Osteoblast (primary cell): ENCODE results near the gene AKNAD1. TPM values are rescaled to one million over a fixed set of nuclear protein-coding genes. Genes with fewer than 3 reads are reported as not detected.

Source experiments
- DNase-seq: peaks from one replicate; pipeline ENCODE4 v3.0.0; 2011; ENCODE audit warnings: low spot score, mixed read lengths; ENCODE audit not compliant: insufficient read length; ENCODE audit errors: missing footprints
- H2AFZ ChIP-seq: 2 replicates; pipeline ENCODE4 v1.6.0; 2011; ENCODE audit warnings: mild to moderate bottlenecking, low read length
- H3K27ac ChIP-seq: 2 replicates; pipeline ENCODE4 v1.5.1; 2011; ENCODE audit warnings: mild to moderate bottlenecking, low read depth, low read length, moderate library complexity
- H3K27me3 ChIP-seq: 2 replicates; pipeline ENCODE4 v1.6.0; 2012; ENCODE audit warnings: mild to moderate bottlenecking, control low read depth, inconsistent platforms, low read length, moderate library complexity; ENCODE audit not compliant: insufficient read depth
- H3K36me3 ChIP-seq: 2 replicates; pipeline ENCODE4 v1.5.1; 2011; ENCODE audit warnings: mild to moderate bottlenecking, low read length, control low read depth, moderate library complexity; ENCODE audit not compliant: insufficient read depth
- H3K4me1 ChIP-seq: 2 replicates; pipeline ENCODE4 v1.5.1; 2011; ENCODE audit warnings: mild to moderate bottlenecking, low read length, control low read depth, moderate library complexity; ENCODE audit not compliant: insufficient read depth
- H3K4me2 ChIP-seq: 2 replicates; pipeline ENCODE4 v1.6.0; 2011; ENCODE audit warnings: mild to moderate bottlenecking, low read length; ENCODE audit not compliant: insufficient read depth
- H3K4me3 ChIP-seq: fragments of 200-600 bp; sonication (generic); 3 replicates; pipeline ENCODE4 v1.5.1; 2012; ENCODE audit warnings: mild to moderate bottlenecking, low read length, inconsistent platforms; ENCODE audit not compliant: insufficient read depth
- H3K79me2 ChIP-seq: 2 replicates; pipeline ENCODE4 v1.6.0; 2012; ENCODE audit warnings: mild to moderate bottlenecking, low read length, control low read depth, inconsistent platforms; ENCODE audit not compliant: insufficient read depth
- H3K9me3 ChIP-seq: 2 replicates; pipeline ENCODE4 v1.5.1; 2011; ENCODE audit warnings: low read depth, low read length, control low read depth
- H4K20me1 ChIP-seq: 2 replicates; pipeline ENCODE4 v1.6.0; 2012; ENCODE audit warnings: mild to moderate bottlenecking, low read length, control low read depth; ENCODE audit not compliant: insufficient read depth
- CTCF ChIP-seq: IDR thresholded peaks from 2 replicates; pipeline ENCODE4 v1.5.1; 2011; ENCODE audit warnings: mild to moderate bottlenecking, low read depth, low read length, moderate library complexity; ENCODE audit errors: extremely low read depth
- total RNA-seq: library from RNA; depleted of rRNA; stranded (reverse); fragments of >200 nt; gene quantifications from 2 replicates; pipeline ENCODE4 v1.2.3, GENCODE V29; 2012

The AKNAD1 gene
- total RNA-seq, 1 donor: not detected

- H3K79me2 ChIP-seq: peaks cover 83% of the 10 kb centered on the region
- H3K4me1 ChIP-seq: peaks cover 18% of the 10 kb centered on the region
- H3K27me3 ChIP-seq: no peaks in the 10 kb centered on the region
- no peak overlapping the region for H3K27ac ChIP-seq
- no peak overlapping the region for H3K4me3 ChIP-seq
- no peak for TF ChIP-seq CTCF
- no peak overlapping the region for H3K4me2 ChIP-seq
- no peaks in the 10 kb centered on the region for H3K9me3 ChIP-seq
- H3K36me3 ChIP-seq: no peaks in the 10 kb centered on the region
- no peak overlapping the region for H2AFZ ChIP-seq
- H4K20me1 ChIP-seq: no peaks in the 10 kb centered on the region
- DNase-seq: no peak
Measured at GRCh38 chr1:108882837-108883236, 25.9 kb upstream of the AKNAD1 start.

- Histone ChIP-seq H3K27me3 (no peaks in the 10 kb centered on the region), H3K9me3 (no peaks in the 10 kb centered on the region), H3K4me2 (no peak overlapping the region), H4K20me1 (no peaks in the 10 kb centered on the region), H3K27ac (no peak overlapping the region), H3K79me2 (peaks cover 88% of the 10 kb centered on the region), H3K4me1 (peaks cover 18% of the 10 kb centered on the region), H3K4me3 (no peak overlapping the region), H2AFZ (no peak overlapping the region), H3K36me3 (no peaks in the 10 kb centered on the region)
- no peak for TF ChIP-seq CTCF
- peak; percentile 80 for DNase-seq
Measured at GRCh38 chr1:108881369-108881768, 24.5 kb upstream of the AKNAD1 start.

GRCh38 chr1:108880850-108881249, 24.0 kb upstream of the AKNAD1 start:
- peaks cover 86% of the 10 kb centered on the region for H3K79me2 ChIP-seq
- no peak overlapping the region for H2AFZ ChIP-seq
- H4K20me1 ChIP-seq: no peaks in the 10 kb centered on the region
- no peak overlapping the region for H3K27ac ChIP-seq
- peaks cover 18% of the 10 kb centered on the region for H3K4me1 ChIP-seq
- H3K4me3 ChIP-seq: no peak overlapping the region
- no peaks in the 10 kb centered on the region for H3K27me3 ChIP-seq
- H3K4me2 ChIP-seq: no peak overlapping the region
- no peaks in the 10 kb centered on the region for H3K9me3 ChIP-seq
- DNase-seq: peak; percentile 56
- TF ChIP-seq CTCF: no peak
- H3K36me3 ChIP-seq: no peaks in the 10 kb centered on the region

- TF ChIP-seq CTCF: no peak
- no peak overlapping the region for H3K27ac ChIP-seq
- no peaks in the 10 kb centered on the region for H4K20me1 ChIP-seq
- no peak overlapping the region for H3K4me3 ChIP-seq
- H3K36me3 ChIP-seq: no peaks in the 10 kb centered on the region
- H3K9me3 ChIP-seq: no peaks in the 10 kb centered on the region
- peaks cover 18% of the 10 kb centered on the region for H3K4me1 ChIP-seq
- H3K27me3 ChIP-seq: no peaks in the 10 kb centered on the region
- peak; percentile 49 for DNase-seq
- no peak overlapping the region for H2AFZ ChIP-seq
- H3K79me2 ChIP-seq: peaks cover 71% of the 10 kb centered on the region
- peak overlapping the region; percentile 89 for H3K4me2 ChIP-seq
Measured at GRCh38 chr1:108878678-108879077, 21.8 kb upstream of the AKNAD1 start.
